GM06990 (cell line): ENCODE measurements around the gene NDUFC1.

Source experiments
- DNase-seq: peaks from one replicate; pipeline ENCODE4 v3.0.0-alpha.2; 2011; ENCODE audit not compliant: insufficient read length; ENCODE audit errors: extremely low read depth
- H3K27me3 ChIP-seq: replicated peaks from 2 replicates; pipeline ENCODE4 v1.6.0; 2011; ENCODE audit warnings: low read length; ENCODE audit not compliant: control insufficient read depth, insufficient read depth
- H3K36me3 ChIP-seq: 2 replicates; pipeline ENCODE4 v1.5.1; 2011; ENCODE audit warnings: low read length; ENCODE audit not compliant: control insufficient read depth, insufficient read depth
- H3K4me3 ChIP-seq: replicated peaks from 2 replicates; pipeline ENCODE4 v1.5.1; 2011; ENCODE audit warnings: low read depth, mild to moderate bottlenecking, control low read depth, low read length
- TF ChIP-seq, protein P1 (sequence below): IDR thresholded peaks from 2 replicates; pipeline ENCODE4 v1.5.1; 2011; ENCODE audit warnings: low read length, control low read depth, mild to moderate bottlenecking, inconsistent platforms; ENCODE audit not compliant: insufficient read depth, poor library complexity, severe bottlenecking

The NDUFC1 gene

DNA sequence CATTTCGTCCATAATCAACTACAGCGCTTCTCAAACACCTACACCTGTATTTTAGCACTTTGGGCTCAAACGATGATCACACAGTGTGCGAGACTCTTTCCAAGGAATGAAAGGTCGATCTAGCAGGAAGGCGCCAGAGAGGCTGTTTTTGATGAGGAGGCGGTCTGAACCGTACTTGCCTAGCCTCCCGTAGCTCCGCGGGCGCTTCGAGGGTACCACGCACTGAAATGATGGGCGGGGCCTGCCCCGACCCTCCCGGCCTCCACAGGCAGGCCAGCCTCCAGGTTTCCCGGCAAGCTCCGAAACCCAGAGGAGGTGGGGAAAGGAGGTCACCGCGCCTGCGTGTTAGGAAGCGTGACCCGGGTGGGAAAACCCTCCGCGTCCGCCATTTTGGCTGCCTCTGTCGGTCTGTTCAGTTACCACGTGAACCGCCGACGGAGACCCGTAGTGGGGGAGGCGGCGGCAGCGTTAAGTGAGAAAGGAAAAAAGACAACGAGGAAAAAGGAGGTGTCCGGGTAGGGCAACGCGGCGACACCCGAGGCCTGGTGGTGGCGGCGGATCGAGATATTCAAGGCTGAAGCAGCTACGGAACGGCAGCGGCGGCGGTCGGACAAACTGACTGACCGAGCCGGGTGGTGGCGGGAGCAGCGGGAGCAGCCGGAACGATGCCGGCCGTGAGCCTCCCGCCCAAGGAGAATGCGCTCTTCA, 1.0 kb downstream of the NDUFC1 start, which contains the start of gene NAA15:
Gene NAA15 (plus strand): TSS at position 393 of the 708 bp plus-strand sequence. CDS start 273 bp downstream, at position 666.
- peak; percentile 96 for DNase-seq

GRCh38 chr4:139300431-139301112, 1.7 kb downstream of the NDUFC1 start:
- no peaks in the 10 kb centered on the region; the same call in 1 of the 2 replicates for H3K36me3 ChIP-seq
- peak overlapping the region; percentile 86 for H3K4me3 ChIP-seq
- H3K27me3 ChIP-seq: no peaks in the 10 kb centered on the region
- peak; percentile 22 for DNase-seq
- TF ChIP-seq, protein P1, sequence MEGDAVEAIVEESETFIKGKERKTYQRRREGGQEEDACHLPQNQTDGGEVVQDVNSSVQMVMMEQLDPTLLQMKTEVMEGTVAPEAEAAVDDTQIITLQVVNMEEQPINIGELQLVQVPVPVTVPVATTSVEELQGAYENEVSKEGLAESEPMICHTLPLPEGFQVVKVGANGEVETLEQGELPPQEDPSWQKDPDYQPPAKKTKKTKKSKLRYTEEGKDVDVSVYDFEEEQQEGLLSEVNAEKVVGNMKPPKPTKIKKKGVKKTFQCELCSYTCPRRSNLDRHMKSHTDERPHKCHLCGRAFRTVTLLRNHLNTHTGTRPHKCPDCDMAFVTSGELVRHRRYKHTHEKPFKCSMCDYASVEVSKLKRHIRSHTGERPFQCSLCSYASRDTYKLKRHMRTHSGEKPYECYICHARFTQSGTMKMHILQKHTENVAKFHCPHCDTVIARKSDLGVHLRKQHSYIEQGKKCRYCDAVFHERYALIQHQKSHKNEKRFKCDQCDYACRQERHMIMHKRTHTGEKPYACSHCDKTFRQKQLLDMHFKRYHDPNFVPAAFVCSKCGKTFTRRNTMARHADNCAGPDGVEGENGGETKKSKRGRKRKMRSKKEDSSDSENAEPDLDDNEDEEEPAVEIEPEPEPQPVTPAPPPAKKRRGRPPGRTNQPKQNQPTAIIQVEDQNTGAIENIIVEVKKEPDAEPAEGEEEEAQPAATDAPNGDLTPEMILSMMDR: no peak

More for the DNA sequence above, 1.0 kb downstream of the NDUFC1 start, which contains the start of gene NAA15:
- TF ChIP-seq, protein P1: no peak
- Histone ChIP-seq H3K36me3 (no peaks in the 10 kb centered on the region; the same call in 1 of the 2 replicates), H3K27me3 (no peaks in the 10 kb centered on the region), H3K4me3 (peak within 1 kb of the TSS; percentile 86)

GRCh38 chr4:139299536-139299935, 2.7 kb downstream of the NDUFC1 start:
- TF ChIP-seq, protein P1: no peak
- no peak for DNase-seq
- H3K36me3 ChIP-seq: no peaks in the 10 kb centered on the region
- no peak overlapping the region for H3K4me3 ChIP-seq
- no peaks in the 10 kb centered on the region for H3K27me3 ChIP-seq

DNA sequence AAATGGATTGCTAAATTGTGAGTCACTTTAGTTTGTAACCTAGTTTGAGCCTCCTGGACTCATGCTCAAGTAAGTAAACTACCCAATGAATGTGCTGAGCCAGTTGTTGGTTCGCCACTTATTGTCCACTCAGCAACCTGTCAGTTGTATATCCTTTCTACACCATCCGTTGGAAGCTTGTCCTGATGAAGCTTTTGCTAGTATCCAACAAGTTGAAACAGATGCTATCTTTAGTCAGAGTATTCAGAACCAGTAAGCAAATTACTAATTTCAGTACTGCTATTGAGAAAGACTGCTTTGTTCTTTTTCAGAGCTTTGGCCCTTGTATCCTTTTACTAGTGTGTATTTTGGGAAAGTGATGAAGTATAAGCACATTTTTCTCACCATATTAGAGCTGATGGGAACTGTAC, 5.3 kb downstream of the NDUFC1 start:
- H3K4me3 ChIP-seq: no peak overlapping the region
- TF ChIP-seq, protein P1: no peak
- no peaks in the 10 kb centered on the region for H3K36me3 ChIP-seq
- DNase-seq: no peak
- H3K27me3 ChIP-seq: no peaks in the 10 kb centered on the region

DNA sequence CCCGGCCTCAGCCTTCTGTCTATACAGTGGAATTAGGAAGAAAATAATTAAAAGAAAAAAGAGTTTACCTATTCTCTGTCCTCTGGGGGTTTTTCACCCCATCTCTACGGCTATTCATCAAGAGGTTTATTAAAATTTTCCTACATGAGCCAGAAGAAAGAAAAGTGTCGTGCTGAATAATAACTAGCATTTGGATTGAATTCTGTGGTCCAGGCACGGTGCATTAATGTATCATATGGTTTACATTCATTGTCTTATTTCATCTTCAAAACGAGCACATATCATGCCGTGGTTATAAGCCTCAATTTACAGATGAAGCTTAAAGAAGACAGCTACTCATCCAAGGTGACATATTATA, 6.4 kb downstream of the NDUFC1 start:
- Histone ChIP-seq H3K36me3 (no peaks in the 10 kb centered on the region), H3K4me3 (peak overlapping the region; percentile 88; the same call in 1 of the 2 replicates), H3K27me3 (no peaks in the 10 kb centered on the region)
- TF ChIP-seq, protein P1: no peak
- DNase-seq: no peak
